ENCODE results near the gene FGB.
"Not testable (repeated sequence)": the region's sequence is repeated elsewhere in the genome, so short reads cannot be mapped to it uniquely, and the experiment has no call there.

FGB gene

GRCh38 chr4:154595807-154596206 is 33.0 kb downstream of the FGB start:
- H3K4me3 ChIP-seq (ENCODE audit: low read length) = no peak overlapping the region
- peak; percentile 71 for DNase-seq (ENCODE audit: low read depth)
- no peak for TF ChIP-seq CTCF (IDR thresholded peaks at IDR 0.05; ENCODE audit: insufficient read depth, low read depth, low read length, missing control alignments)

GRCh38 chr4:154597281-154597680 is 34.5 kb downstream of the FGB start:
- DNase-seq (ENCODE audit: low read depth); H3K4me3 ChIP-seq (ENCODE audit: low read length): not testable (repeated sequence)

GRCh38 chr4:154597798-154598774 is 35.3 kb downstream of the FGB start:
- TF ChIP-seq CTCF (IDR thresholded peaks at IDR 0.05; ENCODE audit: insufficient read depth, low read depth, low read length, missing control alignments) = no peak
- no peak for DNase-seq (ENCODE audit: low read depth)
- no peak overlapping the region for H3K4me3 ChIP-seq (ENCODE audit: low read length)

GRCh38 chr4:154602404-154603020 is 39.7 kb downstream of the FGB start:
- DNase-seq (ENCODE audit: low read depth) = peak; percentile 87
- TF ChIP-seq CTCF (IDR thresholded peaks at IDR 0.05; ENCODE audit: insufficient read depth, low read depth, low read length, missing control alignments) = no peak
- H3K4me3 ChIP-seq (ENCODE audit: low read length) = no peak overlapping the region

- DNase-seq (ENCODE audit: low read depth) = no peak
- H3K4me3 ChIP-seq (ENCODE audit: low read length) = no peak overlapping the region
- no peak for TF ChIP-seq CTCF (IDR thresholded peaks at IDR 0.05; ENCODE audit: insufficient read depth, low read depth, low read length, missing control alignments)
These were observed 40.5 kb downstream of the FGB start for GRCh38 chr4:154603033-154603943.

- no peak overlapping the region for H3K4me3 ChIP-seq (ENCODE audit: low read length)
- DNase-seq (ENCODE audit: low read depth) = peak; percentile 72
- TF ChIP-seq CTCF (IDR thresholded peaks at IDR 0.05; ENCODE audit: insufficient read depth, low read depth, low read length, missing control alignments) = no peak
These were observed 41.9 kb downstream of the FGB start for GRCh38 chr4:154604696-154605200.

Data from epithelial cell of esophagus (primary cell).